Body of pancreas (tissue), 4 donors: ENCODE measurements around the gene MRPL40.

Source experiments
- POLR2A ChIP-seq, 3 donors: fragments of 450-650 bp; IDR thresholded peaks; one replicate each; pipeline ENCODE4 v1.6.1; 2016; ENCODE audit warnings: antibody characterized with exemption in 3 of 3, mild to moderate bottlenecking in 2 of 3
- TF ChIP-seq, protein P1 (sequence below), 7 experiments: fragments of 450-650 bp in 4 of 7; fragments of 200-600 bp in 3 of 7; sonication (generic) in 3 of 7; IDR thresholded peaks; one replicate each; pipeline ENCODE4 v1.5.1; 2016 to 2019; ENCODE audit warnings: antibody characterized with exemption in 7 of 7

DNA sequence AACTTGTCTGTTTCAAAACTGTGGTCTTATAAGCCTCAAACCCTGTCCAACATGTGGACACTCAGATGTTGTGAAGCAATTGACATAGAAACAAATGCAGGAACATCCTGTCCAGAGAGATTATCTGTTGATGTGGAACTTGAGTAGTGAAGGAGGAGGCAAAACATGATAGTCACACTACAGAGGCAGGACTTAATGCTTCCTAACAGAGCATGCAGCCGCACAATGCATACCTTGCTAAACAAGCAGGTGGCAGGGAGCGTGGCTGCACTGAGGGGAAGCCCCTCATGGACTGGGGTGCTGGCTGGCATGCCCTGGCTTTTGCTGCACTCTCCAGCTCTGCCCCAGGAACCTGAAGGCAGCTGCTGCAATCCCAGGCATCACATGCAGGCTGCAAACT lies 9.8 kb downstream of the MRPL40 start:
- TF ChIP-seq, protein P1, sequence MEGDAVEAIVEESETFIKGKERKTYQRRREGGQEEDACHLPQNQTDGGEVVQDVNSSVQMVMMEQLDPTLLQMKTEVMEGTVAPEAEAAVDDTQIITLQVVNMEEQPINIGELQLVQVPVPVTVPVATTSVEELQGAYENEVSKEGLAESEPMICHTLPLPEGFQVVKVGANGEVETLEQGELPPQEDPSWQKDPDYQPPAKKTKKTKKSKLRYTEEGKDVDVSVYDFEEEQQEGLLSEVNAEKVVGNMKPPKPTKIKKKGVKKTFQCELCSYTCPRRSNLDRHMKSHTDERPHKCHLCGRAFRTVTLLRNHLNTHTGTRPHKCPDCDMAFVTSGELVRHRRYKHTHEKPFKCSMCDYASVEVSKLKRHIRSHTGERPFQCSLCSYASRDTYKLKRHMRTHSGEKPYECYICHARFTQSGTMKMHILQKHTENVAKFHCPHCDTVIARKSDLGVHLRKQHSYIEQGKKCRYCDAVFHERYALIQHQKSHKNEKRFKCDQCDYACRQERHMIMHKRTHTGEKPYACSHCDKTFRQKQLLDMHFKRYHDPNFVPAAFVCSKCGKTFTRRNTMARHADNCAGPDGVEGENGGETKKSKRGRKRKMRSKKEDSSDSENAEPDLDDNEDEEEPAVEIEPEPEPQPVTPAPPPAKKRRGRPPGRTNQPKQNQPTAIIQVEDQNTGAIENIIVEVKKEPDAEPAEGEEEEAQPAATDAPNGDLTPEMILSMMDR (IDR thresholded peaks at IDR 0.05), result no peak
- no peak for TF ChIP-seq POLR2A (IDR thresholded peaks at IDR 0.05)
